H1 (cell line): Measurements from ENCODE around the gene RD3L. TPM values are rescaled to one million over a fixed set of nuclear protein-coding genes. Genes with fewer than 3 reads are reported as not detected.

Experiments
- CTCF ChIA-PET: fragments of 300-600 bp; sonication (Branson Sonifier 250); formaldehyde crosslinking; loops from one replicate; lab custom pipeline; 2021; ENCODE audit not compliant: partially characterized antibody; lab: Charles Lee
- POLR2A ChIA-PET: fragments of 300-600 bp; sonication (Branson Sonifier 250); formaldehyde crosslinking; loops from one replicate; lab custom pipeline; 2021; ENCODE audit warnings: inconsistent platforms; ENCODE audit not compliant: partially characterized antibody; lab: Charles Lee
- DNase-seq, 2 experiments: peaks; one replicate each; pipeline versions ENCODE4 v3.0.0 to v3.0.0-alpha.2; 2010 to 2022; ENCODE audit warnings: low spot score in 2 of 2, low read depth in 1 of 2, mixed read lengths in 1 of 2
- FAIRE-seq: peaks from 2 replicates; lab custom pipeline; 2011; peaks lifted over from hg19 to GRCh38; lab: Jason Lieb, UNC
- H2AFZ ChIP-seq: 2 replicates; pipeline ENCODE4 v1.8.1; 2012; ENCODE audit warnings: low read length, inconsistent platforms
- H2AK5ac ChIP-seq: 2 replicates; pipeline ENCODE4 v1.6.1; 2013; ENCODE audit warnings: low read depth, low read length
- H2BK120ac ChIP-seq: replicated peaks from 2 replicates; pipeline ENCODE3; 2013; ENCODE audit warnings: low read depth, low read length, inconsistent platforms
- H2BK12ac ChIP-seq: 2 replicates; pipeline ENCODE4 v1.6.1; 2013; ENCODE audit warnings: low read depth, low read length
- H2BK15ac ChIP-seq: 2 replicates; pipeline ENCODE4 v1.6.1; 2013; ENCODE audit warnings: low read length
- H2BK20ac ChIP-seq: 2 replicates; pipeline ENCODE4 v1.6.1; 2013; ENCODE audit warnings: low read length
- H2BK5ac ChIP-seq: 2 replicates; pipeline ENCODE4 v1.6.1; 2013; ENCODE audit warnings: low read depth, low read length
- H3K14ac ChIP-seq: 2 replicates; pipeline ENCODE4 v1.6.1; 2013; ENCODE audit warnings: inconsistent platforms; ENCODE audit not compliant: insufficient read length
- H3K18ac ChIP-seq: 2 replicates; pipeline ENCODE4 v1.6.1; 2013; ENCODE audit warnings: low read length; ENCODE audit errors: extremely low read depth
- H3K23ac ChIP-seq: 2 replicates; pipeline ENCODE4 v1.6.1; 2013; ENCODE audit warnings: inconsistent platforms; ENCODE audit not compliant: insufficient read length
- H3K23me2 ChIP-seq: 2 replicates; pipeline ENCODE4 v1.6.1; 2013; ENCODE audit warnings: low read depth, low read length
- H3K27ac ChIP-seq: 2 replicates; pipeline ENCODE4 v1.6.1; 2011; ENCODE audit warnings: low read depth, low read length, inconsistent platforms
- H3K27me3 ChIP-seq, 4 experiments: replicated peaks in 1 of 4; 1 replicate in 1 of 4; 2 replicates in 3 of 4; pipeline versions ENCODE4 v1.6.1 to v1.8.1; 2011 to 2013; ENCODE audit warnings: low read length in 3 of 4, mild to moderate bottlenecking in 3 of 4, inconsistent platforms in 2 of 4, mixed read lengths in 2 of 4, moderate library complexity in 1 of 4; ENCODE audit not compliant: control insufficient read depth in 3 of 4, insufficient read depth in 3 of 4; ENCODE audit errors: extremely low read depth in 1 of 4
- H3K36me3 ChIP-seq, 4 experiments: 2 replicates each; pipeline versions ENCODE4 v1.6.1 to v1.8.1; 2011 to 2013; ENCODE audit warnings: mild to moderate bottlenecking in 4 of 4, low read length in 3 of 4, moderate library complexity in 2 of 4, control low read depth in 1 of 4, inconsistent platforms in 1 of 4; ENCODE audit not compliant: insufficient read depth in 4 of 4, control insufficient read depth in 2 of 4
- H3K4ac ChIP-seq: replicated peaks from 2 replicates; pipeline ENCODE3; 2013; ENCODE audit warnings: low read length, low read depth, mixed read lengths, inconsistent platforms; ENCODE audit not compliant: insufficient read length
- H3K4me1 ChIP-seq, 4 experiments: replicated peaks in 1 of 4; 1 replicate in 1 of 4; 2 replicates in 3 of 4; pipeline versions ENCODE4 v1.6.1 to v1.8.1; 2011 to 2013; ENCODE audit warnings: low read length in 3 of 4, inconsistent platforms in 2 of 4, mixed read lengths in 1 of 4; ENCODE audit not compliant: insufficient read depth in 4 of 4, control insufficient read depth in 3 of 4
- H3K4me2 ChIP-seq, 2 experiments: 2 replicates each; pipeline versions ENCODE4 v1.6.1 to v1.8.1; 2011 to 2013; ENCODE audit warnings: low read depth in 2 of 2, low read length in 2 of 2, control low read depth in 1 of 2, inconsistent platforms in 1 of 2, mild to moderate bottlenecking in 1 of 2; ENCODE audit not compliant: insufficient read depth in 1 of 2
- H3K4me3 ChIP-seq, 4 experiments: fragments of 200-600, 300-600 bp in 1 of 4; sonication (generic), shearing (Covaris generic), sonication (Bioruptor Twin) in 1 of 4; 2 replicates each; pipeline versions ENCODE4 v1.5.1 to v1.8.1; 2011 to 2016; ENCODE audit warnings: low read length in 4 of 4, low read depth in 3 of 4, control low read depth in 2 of 4, inconsistent platforms in 2 of 4, mild to moderate bottlenecking in 2 of 4, mixed read lengths in 1 of 4, moderate library complexity in 1 of 4; ENCODE audit not compliant: insufficient read depth in 2 of 4; ENCODE audit errors: extremely low read depth in 1 of 4
- H3K56ac ChIP-seq: replicated peaks from 2 replicates; pipeline ENCODE3; 2013; ENCODE audit warnings: low read depth, mild to moderate bottlenecking, mixed read lengths, low read length, inconsistent platforms; ENCODE audit not compliant: insufficient read length
- H3K79me1 ChIP-seq: 2 replicates; pipeline ENCODE4 v1.6.1; 2013; ENCODE audit warnings: low read depth, low read length, control low read depth
- H3K79me2 ChIP-seq, 2 experiments: 2 replicates each; pipeline versions ENCODE4 v1.6.1 to v1.8.1; 2012 to 2013; ENCODE audit warnings: low read length in 2 of 2, mild to moderate bottlenecking in 2 of 2, inconsistent platforms in 1 of 2; ENCODE audit not compliant: insufficient read depth in 2 of 2, control insufficient read depth in 1 of 2
- H3K9ac ChIP-seq, 4 experiments: replicated peaks in 1 of 4; 1 replicate in 1 of 4; 2 replicates in 3 of 4; pipeline versions ENCODE4 v1.6.1 to v1.8.1; 2011 to 2013; ENCODE audit warnings: low read depth in 3 of 4, low read length in 3 of 4, control low read depth in 2 of 4, mild to moderate bottlenecking in 2 of 4, moderate library complexity in 2 of 4, inconsistent platforms in 1 of 4; ENCODE audit errors: extremely low read depth in 1 of 4
- H3K9me3 ChIP-seq, 2 experiments: 2 replicates each; pipeline versions ENCODE4 v1.6.1 to v1.8.1; 2012 to 2013; ENCODE audit warnings: mild to moderate bottlenecking in 2 of 2, moderate library complexity in 2 of 2, control low read depth in 1 of 2, inconsistent platforms in 1 of 2, low read depth in 1 of 2, low read length in 1 of 2, mixed read lengths in 1 of 2; ENCODE audit not compliant: insufficient read depth in 2 of 2
- H4K20me1 ChIP-seq, 2 experiments: replicated peaks in 1 of 2; 2 replicates each; pipeline versions ENCODE3 to v1.8.1; 2011 to 2013; ENCODE audit warnings: inconsistent platforms in 2 of 2, low read length in 2 of 2, mild to moderate bottlenecking in 1 of 2; ENCODE audit not compliant: insufficient read depth in 2 of 2, control insufficient read depth in 1 of 2
- H4K5ac ChIP-seq: 2 replicates; pipeline ENCODE4 v1.6.1; 2013; ENCODE audit warnings: low read length, low read depth, mixed read lengths, inconsistent platforms; ENCODE audit not compliant: insufficient read length
- H4K8ac ChIP-seq: 2 replicates; pipeline ENCODE4 v1.8.0; 2013; ENCODE audit warnings: mild to moderate bottlenecking, moderate library complexity, low read length, inconsistent platforms; ENCODE audit not compliant: insufficient read depth; ENCODE audit errors: extremely low read depth
- H4K91ac ChIP-seq: replicated peaks from 2 replicates; pipeline ENCODE3; 2013; ENCODE audit warnings: low read length, mixed read lengths, inconsistent platforms; ENCODE audit not compliant: insufficient read length
- BACH1 ChIP-seq: IDR thresholded peaks from 2 replicates; pipeline ENCODE4 v1.6.1; 2012; ENCODE audit warnings: low read length, improper control_type of control experiment
- BCL11A ChIP-seq, 2 experiments: IDR thresholded peaks; one replicate each; pipeline ENCODE4 v1.6.1; 2011; ENCODE audit warnings: low read depth in 2 of 2, low read length in 2 of 2, mild to moderate bottlenecking in 2 of 2
- CHD1 ChIP-seq: IDR thresholded peaks from 2 replicates; pipeline ENCODE4 v1.6.1; 2012; ENCODE audit warnings: low read depth, low read length, improper control_type of control experiment
- CREB1 ChIP-seq: IDR thresholded peaks from 2 replicates; pipeline ENCODE4 v1.6.1; 2012; ENCODE audit warnings: inconsistent platforms
- EGR1 ChIP-seq: IDR thresholded peaks from 2 replicates; pipeline ENCODE4 v1.6.1; 2011; ENCODE audit warnings: low read depth, low read length, borderline replicate concordance
- FOSL1 ChIP-seq: IDR thresholded peaks from 2 replicates; pipeline ENCODE4 v1.6.1; 2011; ENCODE audit warnings: mild to moderate bottlenecking, low read depth, low read length, moderate library complexity; ENCODE audit not compliant: insufficient read depth
- GABPA ChIP-seq: IDR thresholded peaks from 2 replicates; pipeline ENCODE4 v1.6.1; 2011; ENCODE audit warnings: mild to moderate bottlenecking, low read length, moderate library complexity, borderline replicate concordance; ENCODE audit not compliant: insufficient read depth
- MAFK ChIP-seq: IDR thresholded peaks from 2 replicates; pipeline ENCODE4 v1.6.1; 2012; ENCODE audit warnings: low read depth, mild to moderate bottlenecking, improper control_type of control experiment, low read length
- RNF2 ChIP-seq: fragments of 200-900, 300-1000 bp; sonication (generic); IDR thresholded peaks from 2 replicates; pipeline ENCODE4 v1.7.1; 2016; ENCODE audit warnings: borderline replicate concordance, low read depth, mild to moderate bottlenecking, antibody characterized with exemption, low read length; ENCODE audit not compliant: poor library complexity, severe bottlenecking; ENCODE audit errors: missing control alignments
- SAP30 ChIP-seq: fragments of 300-600 bp; sonication (generic); IDR thresholded peaks from 2 replicates; pipeline ENCODE4 v1.7.1; 2012; ENCODE audit warnings: low read length, moderate library complexity, mild to moderate bottlenecking, inconsistent platforms; ENCODE audit not compliant: insufficient read depth, insufficient replicate concordance
- SIN3A ChIP-seq, 2 experiments: IDR thresholded peaks in 1 of 2; conservative IDR thresholded peaks in 1 of 2; 2 replicates each; pipeline ENCODE4 v1.6.1; 2011 to 2012; ENCODE audit warnings: low read length in 2 of 2, improper control_type of control experiment in 1 of 2, low read depth in 1 of 2, mild to moderate bottlenecking in 1 of 2
- SIRT6 ChIP-seq: IDR thresholded peaks from one replicate; pipeline ENCODE4 v1.7.1; 2012; ENCODE audit warnings: low read length, inconsistent platforms
- SP4 ChIP-seq: IDR thresholded peaks from 2 replicates; pipeline ENCODE4 v1.6.1; 2012; ENCODE audit warnings: low read length, inconsistent platforms
- TCF12 ChIP-seq: IDR thresholded peaks from 2 replicates; pipeline ENCODE4 v1.6.1; 2011; ENCODE audit warnings: low read depth, mild to moderate bottlenecking, low read length
- YY1 ChIP-seq: IDR thresholded peaks from 2 replicates; pipeline ENCODE4 v1.6.1; 2011; ENCODE audit warnings: low read depth, mild to moderate bottlenecking, low read length
- WGBS, 2 experiments: shearing (Covaris generic) in 1 of 2; methylation state at CpG; one replicate each; pipeline versions ENCODE4 v1.1.6 to v1.1.7; 2013 to 2015; ENCODE audit warnings: low lambda C conversion rate in 2 of 2, mixed read lengths in 2 of 2, inconsistent platforms in 1 of 2, low coverage in 1 of 2, missing lambda C conversion rate in 1 of 2; ENCODE audit not compliant: insufficient replicate concordance in 2 of 2, insufficient coverage in 1 of 2, insufficient read length in 1 of 2; ENCODE audit errors: extremely low coverage in 1 of 2, missing lambda C conversion rate in 1 of 2; 5-methylcytosine and 5-hydroxymethylcytosine counted together
- polyA plus RNA-seq, 7 experiments: library from polyadenylated mRNA; depleted of rRNA in 3 of 7; stranded (reverse) in 5 of 7; unstranded in 2 of 7; fragments of >200 nt in 5 of 7; fragments of 200-250 nt in 2 of 7; gene quantifications; 1 replicate in 5 of 7; 2 replicates in 1 of 7; 4 replicates in 1 of 7; pipeline versions ENCODE4 v1.2.1 to v1.2.3, GENCODE V29; 2011 to 2013; ENCODE audit warnings: missing spikeins in 2 of 7, mixed read lengths in 2 of 7
- total RNA-seq: library from RNA; stranded (reverse); fragmentation: NEBNext Ultra II Directional; extraction: Animal tissue kit (Norgen Biotek cat#: 25700); gene quantifications from 2 replicates; pipeline ENCODE4 v1.2.1, GENCODE V29; 2021

RD3L gene
- total and polyA plus RNA-seq, 2 of the 8 experiments (the other 6 are each of a cell fraction or from before 2014, with no cell fraction given), result not detected

- H3K4ac ChIP-seq, result no peak overlapping the region
- no peak overlapping the region for H2BK15ac ChIP-seq
- H2AK5ac ChIP-seq, result no peak overlapping the region
- H3K9ac ChIP-seq, result no peak overlapping the region
- no peak overlapping the region for H3K56ac ChIP-seq
- H2BK5ac ChIP-seq, result no peak overlapping the region
- POLR2A ChIA-PET, result no interaction called here
- no peak overlapping the region for H2BK12ac ChIP-seq
- no peak overlapping the region for H2BK120ac ChIP-seq
- 93% methylated on average over 6 of the region's 6 CpGs; no CpG with 5 or more reads in 1 of the 2 experiments for WGBS, 2 experiments
- CTCF ChIA-PET, result interaction anchor here (0.6 to 3.7 kb wide), 7 partner anchors 9 to 65 kb away, joined by 3 to 20 read pairs (median 3); partner anchors contain the start of gene TDRD9
- peaks cover 0 to 8% of the 10 kb centered on the region in 2 experiments for H4K20me1 ChIP-seq
- H3K27ac ChIP-seq, result no peak overlapping the region
- no peaks in the 10 kb centered on the region for H3K9me3 ChIP-seq
- H3K36me3 ChIP-seq, result peaks cover 9 to 38% (median 13%) of the 10 kb centered on the region in 4 experiments
- H3K4me3 ChIP-seq, result no peak overlapping the region
- no peak overlapping the region for H3K14ac ChIP-seq
- DNase-seq, result no peak
- H3K79me1 ChIP-seq, result peaks cover under 1% of the 10 kb centered on the region
- no peak overlapping the region for H3K23ac ChIP-seq
- no peak overlapping the region for H2BK20ac ChIP-seq
- no peak overlapping the region for H3K18ac ChIP-seq
- 0 out of 7 replicates have a peak, but pooled peaks cover 0 to under 1% (median 0%) of the 10 kb centered on the region in 4 experiments for H3K4me1 ChIP-seq
- H4K8ac ChIP-seq, result no peak overlapping the region
- no peak overlapping the region for H4K5ac ChIP-seq
- H2AFZ ChIP-seq, result no peak overlapping the region
- FAIRE-seq, result no peak
- peaks cover under 1% of the 10 kb centered on the region; the same call in 1 of the 2 replicates for H3K23me2 ChIP-seq
- H3K4me2 ChIP-seq, result no peak overlapping the region
- H4K91ac ChIP-seq, result no peak overlapping the region
- H3K79me2 ChIP-seq, result peaks cover 0 to 40% of the 10 kb centered on the region in 2 experiments
- H3K27me3 ChIP-seq, result no peaks in the 10 kb centered on the region
- TF ChIP-seq BCL11A (IDR thresholded peaks at IDR 0.05; ENCODE audit: low read depth in 2 of 2, low read length in 2 of 2), result no peak
- TF ChIP-seq CREB1, result no peak
- TF ChIP-seq TCF12, result no peak
- no peak for TF ChIP-seq EGR1
- no peak for TF ChIP-seq FOSL1
- TF ChIP-seq RNF2, result no peak
- TF ChIP-seq SAP30, result no peak
- TF ChIP-seq GABPA, result no peak
- no peak for TF ChIP-seq SIN3A (conservative IDR thresholded peaks at IDR 0.05 in 1 of 2, IDR thresholded peaks at IDR 0.05 in 1 of 2; ENCODE audit: low read depth in 1 of 2, low read length in 2 of 2)
- TF ChIP-seq YY1, result no peak
- no peak for TF ChIP-seq BACH1
- TF ChIP-seq SP4, result no peak
- TF ChIP-seq CHD1, result no peak
- no peak for TF ChIP-seq MAFK
- no peak for TF ChIP-seq SIRT6
Observed at GRCh38 chr14:103915616-103916015, 26.7 kb downstream of the RD3L start.
